Astrocyte (in vitro differentiated cells and primary cell): Measurements from ENCODE around the gene CNOT6L. TPM values are rescaled to one million over a fixed set of nuclear protein-coding genes. Genes with fewer than 3 reads are reported as not detected.

Experiments used
- DNase-seq: peaks from one replicate; pipeline ENCODE4 v3.0.0-alpha.2; 2010; ENCODE audit warnings: low read depth
- FAIRE-seq: peaks from 2 replicates; lab custom pipeline; 2011; peaks lifted over from hg19 to GRCh38; lab: Jason Lieb, UNC
- H2AFZ ChIP-seq: 2 replicates; pipeline ENCODE4 v1.6.0; 2012; ENCODE audit warnings: low read depth, low read length, inconsistent platforms
- H3K27ac ChIP-seq: 2 replicates; pipeline ENCODE4 v1.5.1; 2011; ENCODE audit warnings: low read depth, low read length, inconsistent platforms
- H3K27me3 ChIP-seq: 2 replicates; pipeline ENCODE4 v1.6.0; 2011; ENCODE audit warnings: low read length, inconsistent platforms; ENCODE audit not compliant: insufficient read depth
- H3K36me3 ChIP-seq: 2 replicates; pipeline ENCODE4 v1.5.1; 2011; ENCODE audit warnings: low read length, inconsistent platforms; ENCODE audit not compliant: insufficient read depth
- H3K4me1 ChIP-seq: 2 replicates; pipeline ENCODE4 v1.5.1; 2011; ENCODE audit warnings: low read length, inconsistent platforms; ENCODE audit not compliant: insufficient read depth
- H3K4me2 ChIP-seq: 2 replicates; pipeline ENCODE4 v1.6.0; 2012; ENCODE audit warnings: low read length, inconsistent platforms
- H3K4me3 ChIP-seq: 2 replicates; pipeline ENCODE4 v1.5.1; 2011; ENCODE audit warnings: low read depth, mild to moderate bottlenecking, low read length, inconsistent platforms; ENCODE audit not compliant: insufficient read depth
- H3K79me2 ChIP-seq: 2 replicates; pipeline ENCODE4 v1.6.0; 2012; ENCODE audit warnings: mild to moderate bottlenecking, low read length, inconsistent platforms; ENCODE audit not compliant: insufficient read depth
- H3K9ac ChIP-seq: 2 replicates; pipeline ENCODE4 v1.6.0; 2012; ENCODE audit warnings: mild to moderate bottlenecking, low read length, inconsistent platforms
- H3K9me3 ChIP-seq: 2 replicates; pipeline ENCODE4 v1.5.1; 2012; ENCODE audit warnings: low read depth, mild to moderate bottlenecking, low read length, inconsistent platforms; ENCODE audit not compliant: insufficient read depth
- H4K20me1 ChIP-seq: 2 replicates; pipeline ENCODE4 v1.6.0; 2012; ENCODE audit warnings: low read length, inconsistent platforms; ENCODE audit not compliant: insufficient read depth
- H3K27ac Mint-ChIP-seq: one replicate; pipeline ENCODE4 v1.8.0; 2021; ENCODE audit warnings: mild to moderate bottlenecking, mixed read lengths; ENCODE audit not compliant: unreplicated experiment
- H3K27me3 Mint-ChIP-seq: one replicate; pipeline ENCODE4 v1.8.0; 2021; ENCODE audit warnings: low read depth, mixed read lengths; ENCODE audit not compliant: unreplicated experiment
- H3K36me3 Mint-ChIP-seq: one replicate; pipeline ENCODE4 v1.8.0; 2021; ENCODE audit warnings: low read depth, mixed read lengths; ENCODE audit not compliant: unreplicated experiment
- H3K4me1 Mint-ChIP-seq: one replicate; pipeline ENCODE4 v1.8.0; 2021; ENCODE audit warnings: low read depth, mixed read lengths; ENCODE audit not compliant: unreplicated experiment
- H3K4me3 Mint-ChIP-seq: one replicate; pipeline ENCODE4 v1.8.0; 2021; ENCODE audit warnings: mild to moderate bottlenecking, moderate library complexity, mixed read lengths; ENCODE audit not compliant: unreplicated experiment
- H3K9me3 Mint-ChIP-seq: one replicate; pipeline ENCODE4 v1.8.0; 2021; ENCODE audit warnings: mild to moderate bottlenecking, mixed read lengths; ENCODE audit not compliant: unreplicated experiment
- CTCF ChIP-seq: IDR thresholded peaks from 2 replicates; pipeline ENCODE4 v1.5.1; 2011; ENCODE audit warnings: low read depth, mild to moderate bottlenecking, inconsistent platforms, low read length, moderate library complexity; ENCODE audit not compliant: insufficient read depth
- EZH2 ChIP-seq: IDR thresholded peaks from 2 replicates; pipeline ENCODE4 v1.6.1; 2012; ENCODE audit warnings: mild to moderate bottlenecking, low read length, inconsistent platforms; ENCODE audit not compliant: insufficient read depth
- total RNA-seq: library from RNA; stranded (reverse); gene quantifications from 2 replicates; pipeline ENCODE4 v1.2.1, GENCODE V29; 2021

CNOT6L gene
- total RNA-seq, 1 donor from 2014 or later: 34.0 TPM

DNA sequence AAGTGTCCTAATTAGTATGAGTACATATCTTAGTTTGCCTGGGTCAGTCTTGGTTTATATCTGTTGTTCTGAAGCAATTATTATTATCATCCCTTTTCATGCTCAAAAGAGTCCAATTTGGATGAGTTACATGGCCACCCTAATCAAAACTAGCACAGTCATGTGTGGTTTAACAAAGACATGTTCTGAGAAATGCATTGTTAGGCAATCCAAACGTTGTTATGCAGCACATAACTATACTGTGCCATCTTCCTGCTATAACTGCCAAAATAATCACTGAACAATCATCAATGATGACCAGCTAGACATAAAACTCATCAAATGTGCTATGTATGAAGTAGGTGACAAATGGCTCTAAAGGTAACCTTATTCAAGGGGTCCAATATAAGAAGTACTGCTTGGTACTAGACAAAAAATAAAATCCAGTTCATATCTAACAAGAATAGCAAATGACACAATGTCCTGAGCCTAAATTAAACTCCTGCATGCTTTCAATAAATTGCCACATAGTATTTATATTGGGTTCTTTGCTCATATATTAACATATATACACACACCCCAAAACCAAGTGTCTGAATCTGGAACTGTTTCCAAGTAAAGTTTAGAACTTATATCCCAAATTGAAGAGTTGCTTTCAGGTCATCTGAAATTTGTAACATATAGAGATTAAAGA, 41.9 kb downstream of the CNOT6L start:
- H3K27me3 ChIP-seq: no peaks in the 10 kb centered on the region
- Mint-ChIP-seq H3K4me1 (peaks cover 7% of the 10 kb centered on the region), H3K4me3 (no peak overlapping the region), H3K9me3 (no peaks in the 10 kb centered on the region), H3K36me3 (no peaks in the 10 kb centered on the region), H3K27me3 (no peaks in the 10 kb centered on the region), H3K27ac (no peak overlapping the region)
- H3K79me2 ChIP-seq: peaks cover 30% of the 10 kb centered on the region
- no peak overlapping the region for H3K27ac ChIP-seq
- FAIRE-seq: peak; percentile 32
- TF ChIP-seq EZH2 (no peak), CTCF (no peak)
- H4K20me1 ChIP-seq: peaks cover 12% of the 10 kb centered on the region
- H3K4me1 ChIP-seq: no peaks in the 10 kb centered on the region
- H3K9me3 ChIP-seq: no peaks in the 10 kb centered on the region
- no peak for DNase-seq
- H3K4me3 ChIP-seq: no peak overlapping the region
- no peak overlapping the region for H3K9ac ChIP-seq
- no peak overlapping the region for H2AFZ ChIP-seq
- H3K36me3 ChIP-seq: no peaks in the 10 kb centered on the region
- no peak overlapping the region for H3K4me2 ChIP-seq

DNA sequence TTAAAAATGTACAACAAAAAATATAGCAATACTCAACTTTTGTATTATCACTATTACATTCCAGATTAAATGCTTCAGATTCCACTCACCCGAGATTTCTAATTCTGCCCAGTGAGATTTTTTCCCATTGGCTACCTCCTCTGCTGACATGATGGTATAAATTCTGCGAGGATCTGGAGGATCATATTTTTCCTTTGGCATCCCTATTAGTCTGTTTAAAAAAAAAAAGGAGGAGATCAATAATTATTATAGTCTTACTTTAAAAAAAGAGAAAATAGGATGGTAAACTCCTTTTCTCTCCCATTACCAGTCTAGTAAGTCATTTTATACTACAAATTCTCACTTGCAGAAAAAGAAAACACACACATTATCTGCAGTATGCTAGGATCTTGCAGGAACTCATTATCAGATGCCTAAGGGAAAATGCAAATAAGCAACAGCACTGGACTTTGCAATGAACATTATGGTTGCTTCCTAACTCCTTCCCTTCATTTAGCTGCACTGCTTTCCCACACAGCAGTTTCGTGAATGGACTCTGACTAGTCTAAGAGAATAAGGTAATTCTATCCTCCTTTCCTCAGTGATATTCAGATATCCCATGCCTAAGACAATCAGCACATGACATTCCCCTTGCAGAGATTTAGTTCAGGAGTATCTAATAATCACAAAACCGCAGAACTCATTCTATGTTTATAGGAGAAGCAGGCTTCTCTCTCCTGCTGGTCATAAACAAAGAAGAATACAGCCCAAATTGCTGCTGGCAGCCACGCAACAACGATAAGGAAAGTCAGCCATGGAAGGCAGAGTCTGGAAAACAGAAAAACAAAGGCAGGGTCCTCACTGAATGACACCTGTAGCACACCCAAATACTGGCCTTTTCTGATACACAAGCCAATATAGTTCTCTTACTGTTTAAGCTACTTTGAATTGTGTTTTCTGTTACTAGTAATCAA, 42.7 kb downstream of the CNOT6L start:
- Histone ChIP-seq H3K4me2 (no peak overlapping the region), H3K27me3 (no peaks in the 10 kb centered on the region), H2AFZ (no peak overlapping the region), H3K36me3 (no peaks in the 10 kb centered on the region), H3K4me3 (no peak overlapping the region), H3K9me3 (no peaks in the 10 kb centered on the region), H4K20me1 (peaks cover 11% of the 10 kb centered on the region), H3K4me1 (no peaks in the 10 kb centered on the region), H3K27ac (no peak overlapping the region), H3K9ac (no peak overlapping the region), H3K79me2 (peaks cover 26% of the 10 kb centered on the region)
- no peak overlapping the region for H3K4me3 Mint-ChIP-seq
- FAIRE-seq: no peak
- peak; percentile 16 for DNase-seq
- H3K36me3 Mint-ChIP-seq: no peaks in the 10 kb centered on the region
- no peak for TF ChIP-seq CTCF
- no peaks in the 10 kb centered on the region for H3K27me3 Mint-ChIP-seq
- peaks cover 7% of the 10 kb centered on the region for H3K4me1 Mint-ChIP-seq
- H3K27ac Mint-ChIP-seq: no peak overlapping the region
- H3K9me3 Mint-ChIP-seq: no peaks in the 10 kb centered on the region
